Stimulated activated CD8-positive, alpha-beta memory T cell treated with anti-CD3 and anti-CD28 coated beads, Interleukin-12 subunit alpha, Interleukin-12 subunit beta, amount 100 ng/mL, for 24 hours (primary cell): ENCODE measurements around the gene KLHL40.

Experiments used
- DNase-seq: peaks from one replicate; pipeline ENCODE4 v3.0.0-alpha.2; 2020; ENCODE audit errors: extremely low read depth

The KLHL40 gene

DNA sequence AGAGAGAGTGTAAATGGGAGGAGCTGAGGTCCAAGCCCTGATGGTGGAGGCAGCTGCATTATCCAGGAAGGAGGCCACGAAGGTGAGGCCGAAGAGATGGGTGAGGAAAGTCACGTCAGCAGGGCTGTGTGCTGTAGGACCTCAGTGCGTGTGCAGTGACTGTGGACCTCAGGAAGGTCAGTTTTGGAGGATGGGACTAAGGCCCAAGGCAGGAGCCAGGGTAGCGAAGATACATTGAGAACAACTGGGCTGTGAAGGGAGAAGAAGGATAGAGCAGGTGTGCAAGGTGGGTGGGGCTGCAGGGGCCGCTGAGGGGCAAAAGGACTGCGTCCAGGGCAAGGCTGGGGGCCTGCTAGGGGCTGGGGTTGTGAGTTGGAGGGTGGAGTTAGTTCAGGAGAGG lies 4.9 kb downstream of the KLHL40 start:
- no peak for DNase-seq

DNA sequence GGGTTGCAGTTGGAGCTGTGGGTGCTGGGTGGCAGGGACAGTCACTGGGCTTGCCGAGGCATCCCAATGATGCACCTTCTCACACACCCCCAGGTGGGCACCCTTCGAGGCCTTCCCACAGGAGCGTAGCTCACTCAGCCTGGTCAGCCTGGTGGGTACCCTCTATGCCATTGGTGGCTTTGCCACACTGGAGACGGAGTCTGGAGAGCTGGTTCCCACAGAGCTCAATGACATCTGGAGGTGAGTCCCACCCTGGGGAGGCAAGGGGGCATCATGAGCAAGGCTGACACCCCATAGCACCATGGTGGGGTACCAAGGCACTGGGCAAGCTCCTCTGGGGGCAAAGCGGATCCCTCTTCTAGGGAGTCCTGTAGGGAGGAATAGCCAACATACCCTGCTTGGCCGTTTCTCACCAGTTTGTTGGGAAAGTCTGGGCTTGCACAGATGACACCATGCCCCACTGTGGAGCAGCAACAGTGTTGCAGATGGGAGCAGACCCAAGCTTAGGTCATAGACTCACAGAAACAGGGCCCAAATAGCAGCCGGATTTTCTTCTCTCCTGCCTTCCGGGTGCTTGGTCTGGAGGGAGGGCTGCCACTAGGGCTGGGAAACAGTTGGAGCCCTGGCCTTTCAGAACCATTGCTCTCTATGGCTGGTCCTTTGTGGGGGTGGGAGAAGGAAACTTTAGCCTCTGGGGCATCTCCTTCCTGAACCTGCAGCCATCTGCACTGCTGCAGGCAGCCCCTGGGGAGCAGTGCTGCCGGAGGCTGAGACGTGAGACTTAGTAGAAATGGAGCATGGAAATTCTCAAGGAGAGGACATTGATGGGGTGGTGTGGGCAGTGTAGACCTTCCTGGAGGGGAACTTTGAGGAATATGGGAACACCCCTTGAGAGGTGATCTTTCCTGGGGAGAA lies 5.7 kb downstream of the KLHL40 start:
- DNase-seq, result no peak

DNA sequence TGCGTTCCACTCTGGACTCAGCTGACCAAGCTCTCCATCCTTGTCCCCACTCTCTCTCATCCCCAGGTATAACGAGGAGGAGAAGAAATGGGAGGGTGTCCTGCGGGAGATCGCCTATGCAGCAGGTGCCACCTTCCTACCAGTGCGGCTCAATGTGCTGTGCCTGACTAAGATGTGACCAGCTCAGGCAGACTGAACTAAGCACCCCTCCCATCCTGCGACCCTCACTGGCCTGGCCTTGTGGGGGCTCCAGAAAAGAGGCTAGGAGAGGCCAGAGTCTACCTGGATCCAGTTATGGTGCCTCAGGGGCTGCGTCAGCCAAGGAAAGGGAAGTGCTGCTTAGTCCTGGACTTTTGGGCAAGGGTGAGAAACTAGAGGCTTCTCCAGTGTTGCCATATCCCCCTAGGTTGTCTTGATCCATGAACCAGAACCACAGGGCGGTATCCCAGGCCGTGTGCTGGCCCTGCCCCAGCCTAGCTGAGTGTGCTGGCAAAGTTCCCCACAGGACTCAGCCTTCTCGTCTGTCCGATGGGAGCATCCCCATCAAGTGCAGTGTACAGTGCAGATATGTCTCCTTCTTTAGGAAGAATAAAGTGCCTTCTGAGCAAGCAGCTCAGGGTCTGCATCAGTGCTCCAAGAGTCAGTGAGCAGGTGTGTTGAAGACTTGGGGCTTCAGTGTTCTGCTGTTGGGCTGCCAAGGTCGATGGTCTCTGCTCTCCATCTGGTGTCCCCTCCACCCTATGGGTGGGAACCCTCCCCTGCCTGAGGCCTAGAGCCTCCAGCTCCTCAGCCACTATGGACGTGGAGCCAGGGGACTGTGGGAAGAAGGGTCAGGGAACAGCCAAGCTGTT lies 6.7 kb downstream of the KLHL40 start:
- DNase-seq, result no peak

DNA sequence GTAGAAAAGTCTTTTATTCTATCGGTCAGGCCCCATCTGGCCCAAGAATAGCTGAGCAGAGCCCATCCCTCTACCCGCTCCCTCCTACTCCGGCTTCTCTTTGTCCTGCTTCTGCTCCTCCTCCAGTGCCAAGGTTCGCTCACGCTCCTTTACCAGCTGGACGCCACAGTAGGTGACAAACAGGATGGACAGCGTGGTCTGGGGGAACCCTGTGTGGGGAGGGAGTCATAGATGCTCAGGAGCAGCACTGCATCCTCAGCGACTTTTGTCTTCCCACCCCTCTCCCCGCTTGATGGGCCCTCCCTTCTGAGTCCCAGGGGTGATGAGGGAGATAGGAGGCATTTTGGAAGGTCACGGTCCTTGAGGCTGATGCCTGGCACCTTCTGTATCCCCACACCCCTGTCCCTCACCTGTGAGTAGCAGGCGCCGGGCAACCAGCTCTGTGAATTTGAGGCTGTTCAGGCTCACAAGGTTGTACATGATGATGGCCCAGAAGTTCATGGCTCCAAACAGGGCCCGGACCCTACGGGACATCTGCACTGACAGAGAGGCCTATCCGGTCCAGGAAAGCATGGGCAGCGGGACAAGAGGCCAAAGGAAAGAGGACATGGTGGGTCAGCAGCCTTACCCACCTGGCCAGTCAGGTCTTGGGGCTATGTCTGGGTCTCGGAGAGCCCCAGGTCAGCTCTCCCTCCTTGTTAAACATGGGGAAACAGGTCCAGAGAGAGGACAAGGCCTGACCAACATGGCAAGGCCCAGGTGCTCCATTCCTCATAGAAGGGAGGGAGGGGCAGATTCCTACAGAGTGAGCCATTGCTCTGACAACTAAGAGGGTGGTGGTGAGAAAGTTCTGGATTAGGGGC lies 7.6 kb downstream of the KLHL40 start:
- no peak for DNase-seq

DNA sequence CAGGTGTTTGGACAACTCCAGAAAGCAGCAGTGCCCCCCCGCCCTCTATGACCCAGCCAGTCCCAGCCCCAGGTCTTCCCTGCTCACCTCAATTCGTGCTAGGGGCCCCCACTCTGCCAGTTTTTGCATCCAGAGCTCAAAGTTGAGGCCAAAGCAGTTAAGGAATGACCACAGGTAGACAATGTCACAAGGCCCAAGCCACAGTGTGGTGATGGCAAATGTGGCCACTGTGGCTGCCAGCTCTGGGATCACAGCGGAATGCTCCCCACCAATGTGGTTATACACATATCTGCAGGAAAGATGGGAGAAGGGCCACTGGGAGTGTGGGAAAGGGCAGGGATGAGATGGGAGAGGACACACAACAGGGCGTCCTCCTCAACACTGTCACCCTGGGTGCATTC lies 8.2 kb downstream of the KLHL40 start:
- no peak for DNase-seq

DNA sequence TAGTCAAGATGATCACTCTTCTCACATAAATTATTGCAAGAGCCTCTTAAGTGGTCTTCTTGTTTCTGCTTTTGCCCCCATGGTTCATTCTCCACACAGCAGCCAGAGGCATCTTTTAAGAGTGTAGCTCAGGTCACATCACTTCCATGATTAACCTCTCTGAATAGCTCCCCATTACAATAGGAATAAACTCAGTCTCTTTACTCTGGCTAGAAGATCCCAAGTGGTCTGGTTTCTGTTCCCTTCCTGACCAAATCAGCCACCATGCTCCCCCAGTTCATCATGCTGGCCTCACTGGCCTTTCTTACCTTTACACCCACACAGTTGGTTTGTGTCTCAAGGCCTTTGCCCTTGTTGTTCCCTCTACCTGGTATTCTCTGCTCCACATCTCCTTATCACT lies 9.0 kb downstream of the KLHL40 start:
- DNase-seq, result no peak

DNA sequence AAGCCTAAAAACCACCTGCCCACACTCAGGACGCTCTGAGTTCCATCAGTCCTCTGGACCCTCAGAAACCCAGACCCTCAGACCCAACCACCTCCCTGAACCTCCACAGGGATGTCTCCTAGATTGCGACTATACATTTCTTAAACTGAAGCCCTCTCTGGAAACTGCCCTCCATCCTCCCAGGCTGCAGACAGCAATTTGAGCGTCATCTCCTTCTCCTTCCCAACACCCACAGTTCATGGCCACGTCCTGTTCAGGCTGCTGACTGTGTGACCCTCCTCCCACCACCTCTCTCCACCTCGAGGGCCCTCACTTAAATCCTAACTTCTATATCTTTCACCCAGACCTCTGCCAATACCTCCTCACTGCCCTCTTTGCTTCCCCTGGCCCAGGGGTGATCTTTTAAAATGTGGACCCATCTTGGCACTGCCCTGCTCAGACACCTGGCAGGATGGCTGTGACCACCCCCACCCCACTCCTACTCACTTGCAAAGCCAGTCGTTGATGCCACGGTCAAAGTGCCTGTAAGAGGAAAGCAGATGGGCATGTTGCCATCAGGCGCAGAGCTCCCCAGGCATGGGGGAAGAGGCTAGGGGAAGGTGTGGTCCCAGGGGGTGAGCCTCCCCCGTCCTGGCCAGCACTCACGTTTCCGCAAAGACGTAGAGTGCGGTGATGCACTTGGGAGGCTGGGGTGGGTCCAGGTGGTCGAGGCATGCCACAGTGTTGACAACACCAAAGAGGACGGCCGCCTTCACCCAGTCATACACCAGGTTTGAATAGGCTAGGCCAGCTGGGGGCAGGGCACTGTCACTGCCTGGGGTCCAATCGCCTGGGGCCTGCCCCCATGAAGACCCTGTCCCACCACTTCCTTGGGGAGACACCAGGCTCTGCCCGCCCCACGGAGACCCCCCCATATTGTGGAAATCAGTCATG lies 11.3 kb downstream of the KLHL40 start:
- DNase-seq, result no peak

DNA sequence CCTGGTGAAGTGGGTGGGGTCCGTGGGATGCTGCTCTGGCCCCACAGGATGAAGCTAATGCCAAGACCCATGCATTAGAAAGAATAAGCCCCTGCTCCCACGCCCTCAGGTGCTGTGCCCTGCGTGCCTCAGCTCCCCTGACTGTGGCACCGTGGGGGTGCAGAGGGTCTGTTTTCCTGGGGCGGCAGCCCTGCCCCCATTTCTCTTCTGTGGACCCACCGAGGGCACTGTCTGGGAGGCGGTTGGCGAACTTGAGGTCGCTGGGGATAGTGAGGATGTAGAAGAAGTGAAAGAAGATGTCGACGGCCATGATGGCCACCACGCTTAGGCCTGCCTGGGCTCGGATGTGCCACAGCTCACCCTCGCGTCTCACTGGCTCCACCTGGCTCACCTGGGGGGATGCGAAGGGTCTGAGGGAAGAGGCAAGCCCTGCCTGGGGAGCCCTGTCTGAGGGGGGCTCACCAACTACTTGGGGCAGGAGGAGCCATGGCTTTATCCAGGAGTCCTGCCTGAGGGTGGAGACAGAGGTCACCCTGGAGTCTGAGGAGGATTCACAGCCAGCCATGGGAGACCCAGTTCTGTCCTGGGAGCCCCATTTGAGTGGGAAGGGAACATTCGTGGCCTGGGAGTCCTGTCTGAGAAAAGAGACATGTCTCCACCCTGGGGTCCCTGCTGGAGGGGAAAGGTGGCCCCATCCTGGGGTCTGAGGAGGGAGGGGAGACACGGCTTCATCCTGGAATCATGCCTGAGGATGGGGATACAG lies 12.1 kb downstream of the KLHL40 start:
- no peak for DNase-seq

DNA sequence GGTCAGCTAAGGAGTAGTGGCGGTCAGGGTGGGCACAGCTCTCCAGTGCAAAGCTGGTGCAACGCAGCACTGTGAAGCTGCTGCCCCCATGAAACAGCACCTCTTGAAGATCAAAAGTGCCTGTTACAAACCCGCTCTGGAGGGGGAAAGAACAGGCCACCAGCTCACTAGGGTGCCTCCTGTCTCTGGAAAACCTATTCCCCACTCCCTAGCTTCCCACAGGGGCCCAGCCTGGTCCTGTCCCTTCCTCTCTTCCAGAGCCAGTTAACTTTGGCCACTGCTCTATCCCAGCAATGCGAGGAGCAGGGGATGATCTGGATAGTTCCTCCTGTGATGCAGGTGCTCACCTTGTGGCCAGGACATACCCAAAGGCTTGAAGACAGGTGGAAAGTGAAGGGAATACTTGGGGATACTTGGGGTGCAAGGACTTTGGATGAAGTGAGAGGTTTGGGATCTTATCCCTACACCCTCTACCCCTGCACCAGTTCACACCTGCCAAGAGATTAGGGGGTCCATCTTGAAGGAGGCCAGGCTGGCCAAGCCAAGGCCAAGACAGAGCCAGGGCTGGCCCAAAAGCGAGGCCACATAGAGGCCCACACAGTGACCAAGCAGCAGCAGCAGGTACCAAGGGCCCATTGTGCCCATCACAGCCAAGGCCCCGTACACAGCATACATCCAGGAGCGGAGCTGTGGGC lies 13.0 kb downstream of the KLHL40 start:
- DNase-seq, result no peak

DNA sequence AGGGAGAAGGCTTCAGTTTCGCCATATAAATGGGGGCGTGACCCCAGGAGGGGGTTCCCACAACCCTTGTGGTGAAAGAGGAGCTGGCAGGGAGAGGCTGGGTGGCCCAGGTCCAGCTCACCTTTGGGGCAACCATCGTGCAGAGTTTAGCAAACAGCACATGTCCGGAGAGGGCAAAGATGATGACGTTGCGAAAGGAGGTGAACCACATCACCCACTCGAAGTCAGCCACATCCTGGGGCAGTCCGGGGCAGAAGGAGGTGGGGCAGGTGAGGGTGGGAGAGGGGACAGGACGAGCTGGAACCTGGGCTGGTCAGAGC lies 13.5 kb downstream of the KLHL40 start:
- no peak for DNase-seq

DNA sequence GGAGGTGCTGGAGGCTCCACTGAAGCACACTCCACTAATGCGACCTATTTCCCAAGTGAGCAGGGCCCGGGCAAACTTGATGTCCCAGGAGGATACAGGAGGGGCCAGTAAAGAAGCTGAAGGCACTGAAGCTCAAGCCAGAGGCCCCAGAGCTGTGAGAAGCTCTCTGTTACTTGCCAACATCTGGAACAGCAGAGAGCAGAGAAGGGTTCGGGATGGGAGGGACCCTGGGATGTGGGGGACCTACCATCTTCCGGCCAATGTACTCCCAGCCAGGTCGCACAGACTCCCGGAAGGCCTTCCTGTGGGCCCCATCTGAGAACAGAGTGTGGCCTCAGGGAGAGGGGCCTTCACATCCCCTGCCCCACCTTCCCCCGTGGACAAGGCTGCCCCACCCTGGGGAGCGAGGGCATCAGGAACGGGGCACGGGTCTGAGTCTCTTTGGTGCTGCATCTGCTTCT lies 14.2 kb downstream of the KLHL40 start:
- DNase-seq, result no peak

DNA sequence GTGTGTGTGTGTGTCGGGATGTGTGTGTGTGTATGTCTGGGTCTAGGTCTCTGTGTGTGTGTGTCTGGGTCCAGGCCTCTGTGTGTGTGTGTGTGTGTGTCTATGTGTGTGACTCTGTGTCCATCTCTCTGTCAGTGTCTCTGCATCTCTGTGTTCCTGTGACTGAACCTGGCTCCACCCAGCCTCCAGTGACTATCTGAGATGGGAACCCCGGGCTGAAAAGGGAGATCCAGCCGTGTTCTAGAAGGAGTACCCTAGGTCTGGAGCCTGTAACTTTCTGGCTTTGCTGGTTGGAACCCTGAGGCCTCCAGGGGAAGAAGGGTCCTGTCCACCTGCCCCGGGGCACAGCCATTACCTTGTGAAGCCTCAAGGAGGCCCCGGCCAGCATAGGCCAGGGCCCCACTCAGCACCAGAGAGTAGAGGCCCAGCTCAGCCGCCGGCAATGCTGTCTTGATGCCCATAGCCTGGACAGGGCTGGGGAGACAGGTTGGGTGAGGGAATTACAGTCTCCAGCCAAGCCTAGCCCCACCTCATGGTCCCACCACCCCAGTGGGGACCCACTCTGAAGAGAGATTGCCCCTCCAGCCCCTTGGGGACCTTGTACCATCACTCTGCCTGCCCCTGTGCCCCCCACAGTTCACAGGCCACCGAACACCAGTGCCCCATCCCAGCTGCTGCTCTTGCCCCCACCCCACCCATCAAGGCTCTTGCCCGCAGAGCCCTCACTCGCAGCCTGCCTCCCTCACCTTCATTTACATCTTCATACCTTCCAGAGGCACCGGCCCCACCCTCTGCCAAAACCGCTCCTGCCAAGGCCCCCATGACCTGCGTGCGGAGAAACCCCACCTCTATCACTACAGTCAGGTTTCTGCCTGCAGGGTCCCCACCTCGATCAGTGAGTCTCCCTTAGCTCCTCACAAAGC lies 15.3 kb downstream of the KLHL40 start:
- DNase-seq, result no peak

DNA sequence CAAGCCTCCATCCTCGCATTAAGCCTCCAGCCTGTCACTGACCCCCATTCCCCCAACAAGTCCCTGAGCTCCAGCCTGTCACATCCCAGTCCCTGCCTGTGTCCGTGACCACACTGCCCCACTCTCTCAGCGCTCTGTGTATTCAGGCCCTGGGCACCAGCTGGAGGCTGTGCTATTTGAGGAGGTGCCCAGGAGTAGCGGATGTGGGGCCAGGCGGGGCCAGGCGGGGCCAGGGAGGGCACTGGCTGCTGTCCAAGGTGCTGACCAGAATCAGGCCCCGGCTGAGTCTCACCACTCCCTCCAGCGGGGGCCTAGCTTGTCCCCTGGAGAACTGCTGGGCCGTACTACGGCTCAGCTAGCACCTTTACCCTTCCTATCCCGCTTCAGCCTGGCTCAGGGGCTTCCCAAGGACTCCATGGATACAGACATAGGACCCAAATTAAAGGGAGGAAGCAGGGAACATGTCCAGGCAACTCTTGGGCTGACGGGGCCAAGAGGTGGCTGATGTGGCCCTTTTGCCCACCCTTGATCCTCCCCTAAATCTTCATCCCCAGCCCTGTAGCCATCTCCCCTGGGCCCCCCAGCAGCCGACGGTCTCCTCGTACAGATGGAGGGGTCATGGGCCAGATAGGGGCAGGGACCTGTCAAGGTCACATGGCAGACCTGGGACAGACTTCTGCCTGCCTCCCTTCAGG lies 16.2 kb downstream of the KLHL40 start:
- DNase-seq, result no peak

DNA sequence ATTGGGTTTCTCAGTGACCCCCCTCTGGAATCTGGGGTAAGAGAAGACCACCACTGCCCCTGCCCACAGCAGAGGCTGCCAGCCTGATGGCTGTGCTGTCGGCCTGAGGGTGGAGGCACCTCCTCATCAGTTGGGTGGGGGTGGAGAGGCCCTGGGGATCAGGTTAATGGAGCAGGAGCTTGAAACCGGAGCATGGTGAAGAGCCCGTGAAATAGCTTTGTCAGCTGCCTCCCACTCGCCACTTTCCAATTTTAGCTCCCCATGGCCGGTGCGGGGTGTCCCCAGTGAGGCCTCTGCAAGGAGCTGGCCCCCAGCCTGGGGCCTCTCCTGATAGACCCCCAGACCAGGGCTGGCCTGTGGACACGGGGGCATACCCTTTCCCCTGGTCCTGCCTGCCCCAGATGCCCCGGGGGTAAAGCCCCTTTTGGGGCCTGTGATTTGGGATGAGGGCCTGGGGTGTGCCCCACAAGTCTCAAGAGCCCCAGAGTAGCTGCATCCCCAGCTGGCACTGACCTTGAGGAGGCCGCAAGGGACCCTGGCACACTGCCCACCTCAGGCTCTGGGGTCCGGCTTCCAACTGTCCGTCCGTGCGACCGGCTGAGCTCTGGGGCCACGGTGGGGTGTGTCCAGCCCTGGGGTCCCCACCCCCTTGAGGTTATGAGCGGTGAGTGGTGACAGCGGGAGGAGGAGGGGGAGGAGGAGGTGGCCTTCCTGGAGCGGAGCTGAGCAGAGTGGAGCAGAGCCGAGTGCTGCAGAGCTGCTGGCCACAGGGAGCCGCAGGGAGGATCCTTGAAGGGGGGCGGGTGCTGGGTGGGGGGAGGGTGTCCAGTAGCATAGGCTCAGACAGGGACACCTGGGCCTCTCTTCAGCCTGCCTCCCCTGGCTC lies 17.0 kb downstream of the KLHL40 start, which contains the start of gene HHATL:
Gene HHATL (minus strand): TSS at position 733 of the 886 bp plus-strand sequence. CDS start 1,972 bp downstream, outside the sequence.
- DNase-seq, result no peak

DNA sequence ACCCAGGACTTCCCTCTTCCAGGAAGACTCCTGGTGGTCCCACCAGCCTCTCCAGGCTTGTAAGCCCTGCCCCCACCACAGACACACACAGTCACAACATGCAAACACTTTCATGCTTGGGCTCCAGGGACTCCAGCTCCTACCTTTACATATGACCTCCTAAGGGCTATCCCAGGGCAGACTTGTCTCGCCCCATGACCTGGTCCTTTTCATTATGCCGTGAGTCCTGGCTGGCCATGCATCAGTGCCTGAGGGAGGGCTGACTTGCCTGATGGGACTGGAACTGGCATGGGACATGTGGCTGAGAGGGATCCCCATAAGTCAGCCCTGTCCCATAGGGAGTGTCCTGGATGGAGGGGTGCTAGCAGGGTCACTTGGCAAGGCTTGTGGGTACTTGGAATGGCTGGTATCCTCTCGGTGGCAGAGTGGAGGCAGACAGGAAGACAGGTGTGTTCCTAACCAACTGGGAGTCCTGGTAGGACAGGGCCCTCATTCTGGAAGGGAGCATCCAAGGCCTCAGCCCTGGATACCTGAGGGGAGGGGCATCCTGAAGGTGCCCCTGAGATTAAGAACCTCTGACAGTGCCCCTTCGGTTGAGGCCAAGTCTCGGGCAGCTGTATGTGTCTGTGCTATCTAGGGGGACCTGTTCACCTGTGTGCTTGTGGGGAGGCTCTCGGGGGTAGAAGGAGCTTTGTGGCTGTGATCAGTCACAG lies 17.8 kb downstream of the KLHL40 start:
- DNase-seq, result no peak

DNA sequence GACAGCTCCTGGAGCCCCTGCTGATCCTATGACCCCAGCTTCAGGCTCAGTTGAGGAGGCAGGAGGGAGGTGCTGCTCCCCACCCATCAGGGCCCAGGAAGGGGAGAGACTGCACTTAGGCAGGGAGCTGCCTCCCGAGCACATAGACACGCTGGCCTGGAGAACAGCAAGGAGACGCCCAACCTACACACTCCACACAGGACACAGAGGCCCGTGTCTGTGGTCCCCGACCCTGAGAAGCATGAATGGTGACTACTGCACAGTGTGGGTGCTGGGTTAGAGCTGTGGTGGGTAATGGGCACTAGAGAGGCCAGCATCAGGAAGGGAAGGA lies 18.3 kb downstream of the KLHL40 start:
- no peak for DNase-seq
